Left ventricle myocardium inferior (tissue), 1 donor: Measurements from ENCODE around the gene DNAAF8. TPM values are rescaled to one million over a fixed set of nuclear protein-coding genes. Genes with fewer than 3 reads are reported as not detected.

ENCODE experiments used
- DNase-seq: peaks from one replicate; pipeline ENCODE4 v3.0.0-alpha.2; 2020
- H3K27ac ChIP-seq: fragments of 200-600 bp; replicated peaks from 2 replicates; pipeline ENCODE4 v1.8.0; 2021
- H3K27me3 ChIP-seq: fragments of 200-600 bp; 2 replicates; pipeline ENCODE4 v1.8.0; 2021; ENCODE audit warnings: low read depth
- H3K36me3 ChIP-seq: fragments of 200-600 bp; 2 replicates; pipeline ENCODE4 v1.8.0; 2021
- H3K4me1 ChIP-seq: fragments of 200-600 bp; 2 replicates; pipeline ENCODE4 v1.8.0; 2021
- H3K4me3 ChIP-seq: fragments of 200-600 bp; 2 replicates; pipeline ENCODE4 v1.8.0; 2021; ENCODE audit warnings: mild to moderate bottlenecking, moderate library complexity
- H3K9me3 ChIP-seq: fragments of 200-600 bp; replicated peaks from 2 replicates; pipeline ENCODE4 v1.8.0; 2021
- intact Hi-C: fragments of 100-400 bp; cut with micrococcal nuclease; formaldehyde crosslinking; loops from one replicate; pipeline ENCODE4 v1.11.0; 2022
- long read RNA-seq: library from polyadenylated mRNA; unstranded; transcript quantifications from one replicate; pipeline ENCODE4 v2.0.0, GENCODE V29; 2021
- total RNA-seq: library from RNA; stranded (reverse); fragmentation: NEBNext Ultra II Directional; extraction: Animal tissue kit (Norgen Biotek cat#: 25700); gene quantifications from one replicate; pipeline ENCODE4 v1.2.1, GENCODE V29; 2021
- TF ChIP-seq, protein P1 (sequence below): fragments of 200-600 bp; IDR thresholded peaks from 2 replicates; pipeline ENCODE4 v1.8.0; 2021; ENCODE audit warnings: antibody characterized with exemption, mild to moderate bottlenecking, borderline replicate concordance
- donor health status: DM: no; HTN: yes; CAD: no; lungs with severe emphysema.

DNAAF8 gene
- total RNA-seq, result 0.77 TPM
- long read RNA-seq, partial matches to known transcripts, result 2 of 3 reads
- long read RNA-seq, other reads (novel, unspliced or antisense), result 0 of 3 reads

DNA sequence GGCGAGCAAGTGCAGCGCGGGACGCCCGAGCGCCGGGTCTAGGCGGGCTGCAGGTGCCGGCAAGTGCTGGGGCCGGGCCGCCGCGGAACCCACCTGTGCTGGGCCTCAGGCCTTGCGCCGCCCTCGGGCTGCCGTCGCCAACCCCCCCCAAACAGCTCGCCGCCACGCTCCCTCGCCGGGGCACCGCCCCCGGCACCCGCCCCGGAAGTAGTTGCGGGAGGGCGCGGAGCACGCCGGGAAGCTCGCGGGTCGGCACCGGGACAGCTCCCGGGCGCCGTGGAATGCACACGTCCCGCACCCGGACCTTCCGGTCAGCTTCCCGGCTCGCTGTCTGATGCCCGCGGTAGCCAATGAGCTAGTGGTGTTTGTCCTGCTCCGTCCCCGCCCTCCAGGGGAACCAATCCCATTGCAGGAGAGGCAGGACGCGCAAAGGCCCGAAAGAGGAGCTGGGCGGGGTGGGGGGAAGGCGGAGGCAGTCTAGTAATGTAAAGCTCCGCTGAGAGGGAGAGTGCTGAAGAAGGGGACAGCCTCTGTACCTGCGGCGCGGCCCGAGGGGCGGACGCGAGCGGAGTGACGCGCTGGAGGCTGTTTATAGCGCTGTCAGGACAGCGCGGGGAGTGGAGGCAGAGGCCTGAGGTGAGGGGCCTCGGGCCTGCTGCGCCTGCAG lies at the start of gene DNAAF8, which contains the start of gene ANKS3:
Gene DNAAF8 (plus strand): TSS at position 475 of the 667 bp plus-strand sequence. CDS start 1,978 bp downstream, outside the sequence.
Gene ANKS3 (minus strand): TSS at position 209 of the 667 bp plus-strand sequence. CDS start 4,122 bp downstream, outside the sequence.
- intact Hi-C loops, result no loop called here
- TF ChIP-seq, protein P1, sequence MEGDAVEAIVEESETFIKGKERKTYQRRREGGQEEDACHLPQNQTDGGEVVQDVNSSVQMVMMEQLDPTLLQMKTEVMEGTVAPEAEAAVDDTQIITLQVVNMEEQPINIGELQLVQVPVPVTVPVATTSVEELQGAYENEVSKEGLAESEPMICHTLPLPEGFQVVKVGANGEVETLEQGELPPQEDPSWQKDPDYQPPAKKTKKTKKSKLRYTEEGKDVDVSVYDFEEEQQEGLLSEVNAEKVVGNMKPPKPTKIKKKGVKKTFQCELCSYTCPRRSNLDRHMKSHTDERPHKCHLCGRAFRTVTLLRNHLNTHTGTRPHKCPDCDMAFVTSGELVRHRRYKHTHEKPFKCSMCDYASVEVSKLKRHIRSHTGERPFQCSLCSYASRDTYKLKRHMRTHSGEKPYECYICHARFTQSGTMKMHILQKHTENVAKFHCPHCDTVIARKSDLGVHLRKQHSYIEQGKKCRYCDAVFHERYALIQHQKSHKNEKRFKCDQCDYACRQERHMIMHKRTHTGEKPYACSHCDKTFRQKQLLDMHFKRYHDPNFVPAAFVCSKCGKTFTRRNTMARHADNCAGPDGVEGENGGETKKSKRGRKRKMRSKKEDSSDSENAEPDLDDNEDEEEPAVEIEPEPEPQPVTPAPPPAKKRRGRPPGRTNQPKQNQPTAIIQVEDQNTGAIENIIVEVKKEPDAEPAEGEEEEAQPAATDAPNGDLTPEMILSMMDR, result no peak

DNA sequence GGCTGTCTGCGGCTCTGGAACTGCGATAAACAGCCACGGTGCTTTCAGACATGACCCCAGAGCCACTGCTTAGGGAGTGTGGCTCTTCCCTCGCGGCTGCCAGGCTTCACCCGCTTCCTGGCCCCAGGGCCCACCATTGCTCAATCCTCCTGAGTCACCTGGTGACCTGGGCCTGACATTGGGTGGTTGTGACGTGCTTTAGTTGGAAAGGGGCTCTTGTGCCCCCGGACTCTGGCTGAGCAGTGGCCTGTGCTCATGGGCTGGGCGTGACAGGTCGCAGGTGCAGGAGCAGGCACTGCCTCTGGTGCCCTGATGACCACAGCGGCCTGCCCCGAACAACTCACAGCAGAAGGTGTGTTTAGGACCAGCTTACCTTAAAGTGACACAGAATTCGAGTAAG lies 49.6 kb upstream of the DNAAF8 start:
- TF ChIP-seq, protein P1, result no peak
- intact Hi-C loops, result no loop called here
- DNase-seq, result no peak
- Histone ChIP-seq H3K4me1 (peaks cover 42% of the 10 kb centered on the region), H3K4me3 (no peak overlapping the region), H3K27me3 (no peaks in the 10 kb centered on the region), H3K27ac (no peak overlapping the region), H3K9me3 (no peaks in the 10 kb centered on the region), H3K36me3 (peaks cover 70% of the 10 kb centered on the region)

More for the DNA sequence above, at the start of gene DNAAF8, which contains the start of gene ANKS3:
- Histone ChIP-seq H3K4me3 (peak within 1 kb of the TSS; percentile 88), H3K4me1 (peaks cover 25% of the 10 kb centered on the region), H3K27ac (peak within 1 kb of the TSS; percentile 84), H3K9me3 (no peaks in the 10 kb centered on the region), H3K27me3 (no peaks in the 10 kb centered on the region), H3K36me3 (peaks cover 23% of the 10 kb centered on the region)
- peak; percentile 96 for DNase-seq

DNA sequence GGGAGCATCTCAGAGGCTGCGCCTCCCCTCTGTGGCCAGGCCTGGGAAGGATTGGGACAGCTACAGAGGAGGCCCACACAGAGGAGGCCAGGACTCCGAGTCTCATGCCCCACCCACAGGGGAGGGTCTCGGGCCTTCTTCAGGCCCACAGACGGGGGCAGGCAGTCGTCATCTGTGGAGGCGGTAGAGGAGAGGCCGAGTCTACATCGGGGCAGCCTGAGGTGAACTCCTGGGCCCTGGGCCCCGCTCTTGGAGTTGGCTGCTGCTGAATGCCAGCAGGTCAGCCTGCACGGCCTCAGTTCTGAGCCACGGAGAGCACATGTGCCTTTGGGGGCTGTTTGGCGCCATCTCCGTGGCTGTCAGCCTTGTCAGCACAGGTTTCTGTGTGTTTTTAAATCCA lies 49.0 kb upstream of the DNAAF8 start:
- no peak overlapping the region for H3K27ac ChIP-seq
- H3K4me3 ChIP-seq, result no peak overlapping the region
- H3K27me3 ChIP-seq, result no peaks in the 10 kb centered on the region
- H3K9me3 ChIP-seq, result no peaks in the 10 kb centered on the region
- TF ChIP-seq, protein P1, result no peak
- no peak for DNase-seq
- peaks cover 70% of the 10 kb centered on the region for H3K36me3 ChIP-seq
- peaks cover 39% of the 10 kb centered on the region for H3K4me1 ChIP-seq
- intact Hi-C loops, result no loop called here

DNA sequence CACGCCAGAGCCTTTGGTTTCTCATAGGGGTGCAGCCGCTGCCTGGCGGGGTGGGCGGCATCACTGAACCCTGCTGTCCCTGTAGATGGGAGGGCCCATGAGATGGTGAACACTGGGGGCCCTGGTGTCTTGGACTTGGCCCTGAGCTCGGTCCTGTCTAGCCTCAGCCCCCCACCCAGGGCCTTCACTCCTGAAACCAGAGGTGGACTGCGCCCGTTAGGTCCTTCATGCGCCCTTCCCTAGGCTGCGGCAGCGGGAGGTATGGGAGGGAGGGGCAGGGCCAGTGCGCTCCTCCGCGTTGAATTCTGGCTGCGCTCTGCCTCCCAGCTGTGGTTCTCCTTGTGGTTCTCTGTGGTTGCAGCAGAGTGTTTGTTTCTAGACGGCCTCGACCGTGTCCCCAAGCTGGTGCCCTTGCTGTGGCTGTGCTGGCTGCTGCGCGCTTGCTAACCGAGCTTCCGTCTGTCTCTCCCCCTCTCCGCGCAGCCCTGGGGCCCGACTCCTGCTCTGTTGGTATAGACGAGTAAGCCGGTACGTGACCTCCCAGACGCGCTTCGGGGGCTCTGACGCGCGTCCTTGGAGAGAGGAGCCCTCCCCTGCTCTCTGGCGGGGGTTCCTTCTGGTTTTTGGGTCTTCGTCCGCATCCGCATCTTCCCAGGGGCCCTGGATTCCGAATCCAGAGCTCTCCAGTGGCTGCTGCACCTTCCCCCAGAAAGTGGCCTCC lies 48.4 kb upstream of the DNAAF8 start:
- no peak overlapping the region for H3K27ac ChIP-seq
- intact Hi-C loops, result no loop called here
- DNase-seq, result no peak

DNA sequence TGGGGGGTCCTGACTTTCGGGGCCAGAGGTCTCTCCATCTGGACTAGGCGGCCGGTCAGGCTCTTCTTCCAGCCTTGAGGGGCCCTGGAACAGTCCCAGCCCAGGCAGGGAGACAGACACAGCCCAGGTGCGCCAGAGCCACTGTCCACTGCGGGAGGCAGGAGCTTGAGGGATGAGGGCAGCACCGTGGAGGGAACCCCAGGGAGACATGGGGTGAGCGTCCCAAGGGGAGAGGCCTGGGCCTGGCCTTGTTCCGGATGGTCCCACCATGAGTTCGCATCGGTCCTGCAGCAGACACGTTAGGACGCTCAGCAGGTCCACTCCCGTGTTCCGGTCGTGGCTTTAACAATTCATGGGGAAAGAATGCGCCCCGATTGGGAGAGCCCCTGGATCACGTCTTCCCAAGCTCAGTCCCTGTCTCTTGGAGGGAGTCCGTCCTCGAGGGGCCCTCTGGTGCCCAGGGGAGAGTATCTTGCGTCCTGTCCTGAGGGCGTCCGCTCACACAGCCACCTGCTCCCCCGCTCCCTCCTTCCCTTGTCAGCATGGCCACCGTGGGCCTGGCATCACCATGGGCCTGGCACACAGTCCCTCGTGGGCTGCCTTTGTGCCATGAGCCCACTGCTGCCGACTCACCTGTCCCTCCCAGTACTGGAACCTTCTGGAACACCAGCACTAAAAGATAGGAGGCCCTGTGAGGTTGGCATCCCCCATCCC lies 47.7 kb upstream of the DNAAF8 start:
- DNase-seq, result no peak
- no peak overlapping the region for H3K4me3 ChIP-seq
- TF ChIP-seq, protein P1, result no peak
- intact Hi-C loops, result no loop called here
- H3K27ac ChIP-seq, result no peak overlapping the region
- no peaks in the 10 kb centered on the region for H3K9me3 ChIP-seq
- H3K4me1 ChIP-seq, result peaks cover 27% of the 10 kb centered on the region
- H3K27me3 ChIP-seq, result no peaks in the 10 kb centered on the region
- peaks cover 65% of the 10 kb centered on the region for H3K36me3 ChIP-seq

More for the DNA sequence above, 48.4 kb upstream of the DNAAF8 start:
- Histone ChIP-seq H3K36me3 (peaks cover 70% of the 10 kb centered on the region), H3K4me1 (peaks cover 34% of the 10 kb centered on the region), H3K27me3 (no peaks in the 10 kb centered on the region), H3K4me3 (no peak overlapping the region), H3K9me3 (no peaks in the 10 kb centered on the region)
- TF ChIP-seq, protein P1, result no peak
